Measurements from ENCODE around the gene CYP1A1.

- TF ChIP-seq, protein P1, sequence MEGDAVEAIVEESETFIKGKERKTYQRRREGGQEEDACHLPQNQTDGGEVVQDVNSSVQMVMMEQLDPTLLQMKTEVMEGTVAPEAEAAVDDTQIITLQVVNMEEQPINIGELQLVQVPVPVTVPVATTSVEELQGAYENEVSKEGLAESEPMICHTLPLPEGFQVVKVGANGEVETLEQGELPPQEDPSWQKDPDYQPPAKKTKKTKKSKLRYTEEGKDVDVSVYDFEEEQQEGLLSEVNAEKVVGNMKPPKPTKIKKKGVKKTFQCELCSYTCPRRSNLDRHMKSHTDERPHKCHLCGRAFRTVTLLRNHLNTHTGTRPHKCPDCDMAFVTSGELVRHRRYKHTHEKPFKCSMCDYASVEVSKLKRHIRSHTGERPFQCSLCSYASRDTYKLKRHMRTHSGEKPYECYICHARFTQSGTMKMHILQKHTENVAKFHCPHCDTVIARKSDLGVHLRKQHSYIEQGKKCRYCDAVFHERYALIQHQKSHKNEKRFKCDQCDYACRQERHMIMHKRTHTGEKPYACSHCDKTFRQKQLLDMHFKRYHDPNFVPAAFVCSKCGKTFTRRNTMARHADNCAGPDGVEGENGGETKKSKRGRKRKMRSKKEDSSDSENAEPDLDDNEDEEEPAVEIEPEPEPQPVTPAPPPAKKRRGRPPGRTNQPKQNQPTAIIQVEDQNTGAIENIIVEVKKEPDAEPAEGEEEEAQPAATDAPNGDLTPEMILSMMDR (IDR thresholded peaks at IDR 0.05) = no peak
- TF ChIP-seq FOXP1 (CRISPR knock-in tag; IDR thresholded peaks at IDR 0.05; ENCODE audit: borderline replicate concordance) = no peak
- no peak for TF ChIP-seq MAX (CRISPR knock-in tag; IDR thresholded peaks at IDR 0.05)
- no peak for TF ChIP-seq PRDM15 (CRISPR knock-in tag; IDR thresholded peaks at IDR 0.05)
- TF ChIP-seq ZMAT4 (CRISPR knock-in tag; IDR thresholded peaks at IDR 0.05) = no peak
Observed at GRCh38 chr15:74768099-74768770, 42.9 kb upstream of the CYP1A1 start.
